MM.1S (cell line): ENCODE measurements around the gene OVCH2.

Experiments used
- CTCF ChIP-seq: fragments of 300-600 bp; sonication (generic); IDR thresholded peaks from 2 replicates; pipeline ENCODE4 v1.5.1; 2016; ENCODE audit warnings: antibody characterized with exemption, low read length, mixed read lengths
- EZH2 ChIP-seq: fragments of 300-600 bp; sonication (generic); optimal IDR thresholded peaks from 2 replicates; pipeline ENCODE3; 2017; ENCODE audit warnings: low read depth, mild to moderate bottlenecking, antibody characterized with exemption, low read length, mixed read lengths
- EZH2phosphoT487 ChIP-seq: fragments of 300-600 bp; sonication (generic); IDR thresholded peaks from 2 replicates; pipeline ENCODE4 v1.6.1; 2018; ENCODE audit warnings: antibody characterized with exemption, low read length

DNA sequence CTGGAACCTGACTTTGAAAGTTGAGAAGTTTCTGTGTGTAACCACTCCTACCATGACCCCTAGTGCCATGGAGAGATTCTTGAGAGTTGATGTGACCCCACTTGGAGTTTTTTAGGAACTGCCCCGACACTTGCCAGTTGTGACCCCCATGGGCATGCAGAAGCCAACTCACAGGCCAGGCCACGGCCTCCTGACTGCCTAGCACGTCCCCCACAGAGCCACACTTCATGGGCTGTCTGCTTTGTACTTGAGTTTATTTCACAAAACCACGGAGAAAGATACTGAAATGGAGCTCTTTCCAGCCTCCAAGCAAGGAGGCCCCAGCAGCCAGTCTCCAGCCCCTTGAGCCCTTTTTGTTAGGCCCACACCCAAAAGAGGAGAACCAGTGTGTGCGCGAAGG is 41.4 kb downstream of the OVCH2 start:
- TF ChIP-seq CTCF (no peak), EZH2phosphoT487 (no peak), EZH2 (no peak)
